Loucy (cell line): ENCODE measurements around the gene MOB1A.

Experiments used
- H2AFZ ChIP-seq: fragments of 200-600 bp; sonication (generic); 2 replicates; pipeline ENCODE4 v1.6.0; 2016; ENCODE audit warnings: antibody characterized with exemption, mild to moderate bottlenecking, low read length, moderate library complexity
- H3F3A ChIP-seq: fragments of 200-600 bp; 2 replicates; pipeline ENCODE4 v1.6.0; 2016; ENCODE audit warnings: antibody characterized with exemption, low read depth, mild to moderate bottlenecking
- H3K27me3 ChIP-seq: fragments of 200-600 bp; sonication (generic); 2 replicates; pipeline ENCODE4 v1.6.1; 2014; ENCODE audit warnings: low read length, mild to moderate bottlenecking; ENCODE audit not compliant: insufficient read depth, poor library complexity, severe bottlenecking
- H3K36me3 ChIP-seq: fragments of 200-600 bp; sonication (generic); 2 replicates; pipeline ENCODE4 v1.6.1; 2016; ENCODE audit warnings: low read length; ENCODE audit not compliant: insufficient read depth
- H3K4me1 ChIP-seq: fragments of 200-600 bp; sonication (generic); 2 replicates; pipeline ENCODE4 v1.5.1; 2014; ENCODE audit warnings: low read length, mild to moderate bottlenecking; ENCODE audit not compliant: insufficient read depth, poor library complexity, severe bottlenecking
- H3K4me2 ChIP-seq: fragments of 200-600 bp; sonication (generic); 2 replicates; pipeline ENCODE4 v1.6.0; 2014; ENCODE audit warnings: antibody characterized with exemption, low read length, low read depth, mild to moderate bottlenecking; ENCODE audit not compliant: poor library complexity, severe bottlenecking
- H3K4me3 ChIP-seq: fragments of 200-600 bp; sonication (generic); 2 replicates; pipeline ENCODE4 v1.5.1; 2014; ENCODE audit warnings: low read length, mild to moderate bottlenecking, mixed read lengths; ENCODE audit not compliant: poor library complexity, severe bottlenecking
- H3K79me2 ChIP-seq: fragments of 200-600 bp; sonication (generic); 2 replicates; pipeline ENCODE4 v1.6.1; 2014; ENCODE audit warnings: low read length; ENCODE audit not compliant: insufficient read depth
- H3K9ac ChIP-seq: fragments of 200-600 bp; sonication (generic); 2 replicates; pipeline ENCODE4 v1.6.0; 2014; ENCODE audit warnings: mild to moderate bottlenecking, low read depth, low read length, moderate library complexity; ENCODE audit not compliant: poor library complexity, severe bottlenecking
- H3K9me2 ChIP-seq: fragments of 200-600 bp; sonication (generic); replicated peaks from 2 replicates; pipeline ENCODE4 v1.6.1; 2016; ENCODE audit warnings: low read depth, low read length, mixed read lengths
- H3K9me3 ChIP-seq: fragments of 200-600 bp; sonication (generic); 2 replicates; pipeline ENCODE4 v1.6.1; 2014; ENCODE audit warnings: mild to moderate bottlenecking, antibody characterized with exemption, low read length, low read depth; ENCODE audit not compliant: insufficient read depth
- H4K20me1 ChIP-seq: fragments of 200-600 bp; sonication (generic); 2 replicates; pipeline ENCODE4 v1.6.0; 2014; ENCODE audit warnings: antibody characterized with exemption, low read length, mild to moderate bottlenecking; ENCODE audit not compliant: insufficient read depth, poor library complexity, severe bottlenecking
- CTCF ChIP-seq: fragments of 200-600 bp; sonication (generic); conservative IDR thresholded peaks from 2 replicates; pipeline ENCODE4 v1.5.1; 2014; ENCODE audit warnings: mild to moderate bottlenecking, antibody characterized with exemption, low read length
- EZH2phosphoT487 ChIP-seq: fragments of 200-600 bp; IDR thresholded peaks from 2 replicates; pipeline ENCODE4 v1.6.1; 2018; ENCODE audit warnings: antibody characterized with exemption, mild to moderate bottlenecking, moderate library complexity, borderline replicate concordance

MOB1A gene

GRCh38 chr2:74178211-74179062 is at the start of gene MOB1A:
TSS of gene MOB1A (minus strand) at chr2:74178879. CDS start at chr2:74178674, 205 bp downstream.
- H3K9me3 ChIP-seq: 0 out of 2 replicates have a peak, but pooled peaks cover 6% of the 10 kb centered on the region
- peak within 1 kb of the TSS; percentile 92 for H3K4me2 ChIP-seq
- peaks cover 51% of the 10 kb centered on the region for H3K79me2 ChIP-seq
- peaks cover 43% of the 10 kb centered on the region for H4K20me1 ChIP-seq
- no peaks in the 10 kb centered on the region for H3K9me2 ChIP-seq
- H3K4me3 ChIP-seq: peak within 1 kb of the TSS; percentile 92
- H3K4me1 ChIP-seq: peaks cover 27% of the 10 kb centered on the region
- no peaks in the 10 kb centered on the region for H3K36me3 ChIP-seq
- TF ChIP-seq CTCF (no peak), EZH2phosphoT487 (no peak)
- H2AFZ ChIP-seq: peak within 1 kb of the TSS; percentile 71; the same call in 1 of the 2 replicates
- H3K27me3 ChIP-seq: no peaks in the 10 kb centered on the region
- H3K9ac ChIP-seq: peak within 1 kb of the TSS; percentile 89
- H3F3A ChIP-seq: no peaks in the 10 kb centered on the region

GRCh38 chr2:74227646-74228045 is 49.0 kb upstream of the MOB1A start:
- Histone ChIP-seq H3F3A (no peaks in the 10 kb centered on the region), H2AFZ (no peak overlapping the region), H3K4me2 (no peak overlapping the region), H3K36me3 (no peaks in the 10 kb centered on the region), H3K4me1 (no peaks in the 10 kb centered on the region), H3K79me2 (no peaks in the 10 kb centered on the region), H4K20me1 (no peaks in the 10 kb centered on the region), H3K9ac (no peak overlapping the region), H3K9me3 (no peaks in the 10 kb centered on the region), H3K4me3 (no peak overlapping the region), H3K27me3 (no peaks in the 10 kb centered on the region), H3K9me2 (no peaks in the 10 kb centered on the region)
- TF ChIP-seq EZH2phosphoT487: no peak
- TF ChIP-seq CTCF: no peak

DNA sequence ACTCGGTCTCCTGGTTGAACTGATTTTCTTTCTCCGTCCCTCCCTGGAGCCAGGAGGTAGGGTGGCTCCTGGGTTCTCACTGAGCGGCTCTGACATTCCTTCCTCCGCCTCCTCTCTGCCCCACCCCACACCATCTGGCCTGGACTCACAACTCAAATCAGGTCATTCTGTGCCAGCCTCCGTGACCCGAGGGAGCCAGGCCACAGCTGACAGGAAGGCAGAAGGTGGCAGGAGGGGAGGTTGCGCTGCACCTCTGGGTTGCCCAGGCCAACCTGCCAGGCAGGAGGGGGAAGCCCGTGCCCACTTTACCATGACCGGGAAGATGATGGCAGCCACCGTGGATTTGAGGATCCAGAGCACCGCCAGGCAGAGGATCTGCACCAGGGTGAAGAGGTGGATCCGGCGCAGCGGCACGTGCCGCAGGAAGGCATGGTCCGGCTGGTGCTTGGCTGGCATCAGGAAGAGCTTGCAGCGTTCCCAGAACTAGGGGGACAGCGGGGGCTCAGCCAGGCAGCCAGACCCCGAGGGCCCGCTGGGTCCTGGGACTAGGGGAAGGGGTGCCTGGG is 48.1 kb upstream of the MOB1A start:
- Histone ChIP-seq H4K20me1 (no peaks in the 10 kb centered on the region), H3K4me3 (no peak overlapping the region), H3K9me2 (no peaks in the 10 kb centered on the region), H3K4me2 (no peak overlapping the region), H2AFZ (no peak overlapping the region), H3K4me1 (no peaks in the 10 kb centered on the region), H3K9me3 (no peaks in the 10 kb centered on the region), H3K36me3 (no peaks in the 10 kb centered on the region), H3K27me3 (no peaks in the 10 kb centered on the region), H3K79me2 (no peaks in the 10 kb centered on the region), H3K9ac (no peak overlapping the region), H3F3A (no peaks in the 10 kb centered on the region)
- TF ChIP-seq CTCF: no peak
- no peak for TF ChIP-seq EZH2phosphoT487
